Muscle of leg (tissue), 11 donors: ENCODE data around the gene GREM2. TPM values are rescaled to one million over a fixed set of nuclear protein-coding genes. Genes with fewer than 3 reads are reported as not detected.

ENCODE experiments used
- DNase-seq: peaks from one replicate; pipeline ENCODE4 v3.0.0; 2013
- H3K27ac ChIP-seq: one replicate; pipeline ENCODE4 v1.5.1; 2013; ENCODE audit warnings: mild to moderate bottlenecking, low read length, control low read depth
- H3K27me3 ChIP-seq: one replicate; pipeline ENCODE4 v1.6.1; 2013; ENCODE audit warnings: low read length; ENCODE audit not compliant: control insufficient read depth, insufficient read depth
- H3K36me3 ChIP-seq: one replicate; pipeline ENCODE4 v1.6.1; 2013; ENCODE audit warnings: low read length; ENCODE audit not compliant: control insufficient read depth, insufficient read depth
- H3K4me1 ChIP-seq: one replicate; pipeline ENCODE4 v1.6.1; 2013; ENCODE audit warnings: low read length; ENCODE audit not compliant: control insufficient read depth, insufficient read depth
- H3K4me3 ChIP-seq: one replicate; pipeline ENCODE4 v1.5.1; 2013; ENCODE audit warnings: low read length, control low read depth
- H3K9me3 ChIP-seq: replicated peaks from 2 replicates; pipeline ENCODE4 v1.6.1; 2013; ENCODE audit warnings: low read depth, low read length; ENCODE audit not compliant: control insufficient read depth
- WGBS: methylation state at CpG from one replicate; pipeline ENCODE4 v1.1.5; 2013; ENCODE audit warnings: missing lambda C conversion rate; ENCODE audit not compliant: insufficient coverage; 5-methylcytosine and 5-hydroxymethylcytosine counted together
- polyA plus RNA-seq, 8 donors: library from polyadenylated mRNA; unstranded; fragments of 120-200 nt; gene quantifications; one replicate each; pipeline versions ENCODE4 v1.2.1 to v1.2.3, GENCODE V29; 2013; ENCODE audit warnings: inconsistent platforms in 1 of 8, low replicate concordance in 1 of 8; ENCODE audit not compliant: insufficient read length in 8 of 8, insufficient read depth in 1 of 8
- total RNA-seq: library from RNA; stranded (reverse); fragments of 120-200 nt; gene quantifications from one replicate; pipeline ENCODE4 v1.2.4, GENCODE V29; 2013

GREM2 gene
- total and polyA plus RNA-seq, 9 donors, result 2.0 to 8.3 (median 3.2) TPM

DNA sequence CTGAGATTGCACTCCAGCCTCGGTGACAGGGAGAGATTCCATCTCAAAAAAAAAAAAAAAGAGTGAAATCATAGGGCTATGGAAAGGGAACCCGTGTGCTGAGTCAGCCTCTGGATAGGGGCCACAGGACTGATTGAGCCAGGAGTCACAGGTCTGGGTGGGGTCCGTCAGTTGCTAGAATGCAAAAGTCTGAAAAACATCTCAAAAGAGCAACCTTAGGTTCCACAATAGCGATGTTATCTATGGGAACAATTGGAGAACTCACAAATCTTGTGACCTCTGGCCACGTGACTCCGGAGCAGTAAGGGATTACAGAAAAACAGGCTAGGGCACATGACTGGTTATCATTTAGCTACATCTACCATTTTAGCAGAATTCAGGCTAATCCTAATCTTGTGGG is 32.8 kb upstream of the GREM2 start:
- Histone ChIP-seq H3K27ac (no peak overlapping the region), H3K9me3 (no peaks in the 10 kb centered on the region), H3K4me1 (no peaks in the 10 kb centered on the region), H3K27me3 (no peaks in the 10 kb centered on the region), H3K36me3 (no peaks in the 10 kb centered on the region), H3K4me3 (no peak overlapping the region)
- DNase-seq, result no peak
- 24% methylated on average over 2 of the region's 6 CpGs for WGBS

DNA sequence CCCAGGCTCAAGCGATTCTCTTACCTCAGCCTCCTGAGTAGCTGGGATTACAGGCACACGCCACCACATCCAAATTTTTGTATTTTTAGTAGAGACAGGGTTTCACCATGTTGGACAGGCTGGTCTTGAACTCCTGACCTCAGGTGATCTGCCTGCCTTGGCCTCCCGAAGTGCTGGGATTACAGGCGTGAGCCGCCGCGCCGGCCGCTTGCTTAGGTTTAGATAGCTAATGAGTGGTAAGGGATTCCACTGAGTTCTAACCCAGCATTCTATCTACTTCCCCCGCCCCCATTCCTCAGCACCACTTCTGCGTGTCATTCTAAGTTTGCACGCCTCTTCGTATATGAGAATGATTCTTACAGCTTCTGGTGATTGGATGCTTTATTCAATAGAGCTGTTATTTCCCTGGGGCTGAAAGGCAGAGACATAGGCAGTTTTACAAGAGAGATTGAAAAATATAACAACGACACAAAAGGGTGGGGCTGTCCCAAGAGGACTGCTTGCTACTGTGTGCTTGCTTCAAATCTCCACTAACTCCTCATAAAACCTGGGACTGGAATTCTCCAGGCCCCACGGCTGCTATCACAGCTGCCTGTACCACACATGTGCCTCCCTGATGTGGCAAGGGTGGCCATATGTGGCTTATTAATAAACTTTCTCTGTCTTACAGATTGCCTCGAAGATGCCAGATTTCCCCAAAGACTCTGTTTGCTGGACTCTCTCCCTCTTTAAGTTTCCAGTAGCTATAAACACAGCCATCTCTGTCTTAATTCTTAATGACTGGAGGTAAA is 23.7 kb upstream of the GREM2 start:
- Histone ChIP-seq H3K27ac (no peak overlapping the region), H3K4me1 (peaks cover 2% of the 10 kb centered on the region), H3K4me3 (no peak overlapping the region), H3K36me3 (no peaks in the 10 kb centered on the region), H3K9me3 (no peaks in the 10 kb centered on the region), H3K27me3 (no peaks in the 10 kb centered on the region)
- no peak for DNase-seq
- no CpG with 5 or more reads among the region's 16 CpGs for WGBS

DNA sequence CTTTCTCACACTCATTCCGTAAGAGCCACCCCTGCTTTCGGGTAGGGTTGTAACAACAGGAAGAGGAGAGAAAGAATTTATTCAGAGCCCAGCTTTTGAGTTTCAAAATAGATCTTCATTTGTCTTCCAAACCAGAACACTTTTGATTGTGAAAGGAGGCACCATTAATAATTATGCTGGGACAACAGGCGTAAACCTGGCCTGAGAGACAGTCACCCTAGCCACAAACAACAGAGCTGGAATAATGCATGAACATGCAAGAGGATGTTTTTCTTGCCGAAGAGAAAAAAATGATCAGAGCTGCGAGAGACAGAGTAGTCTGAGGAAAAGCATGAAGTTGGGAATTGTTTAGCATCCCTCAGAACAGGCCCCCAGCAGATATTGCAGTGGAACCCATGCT is 18.5 kb upstream of the GREM2 start:
- no peaks in the 10 kb centered on the region for H3K27me3 ChIP-seq
- no peaks in the 10 kb centered on the region for H3K9me3 ChIP-seq
- H3K27ac ChIP-seq, result no peak overlapping the region
- no peak overlapping the region for H3K4me3 ChIP-seq
- no CpG with 5 or more reads among the region's 5 CpGs for WGBS
- no peaks in the 10 kb centered on the region for H3K36me3 ChIP-seq
- no peaks in the 10 kb centered on the region for H3K4me1 ChIP-seq
- DNase-seq, result no peak

DNA sequence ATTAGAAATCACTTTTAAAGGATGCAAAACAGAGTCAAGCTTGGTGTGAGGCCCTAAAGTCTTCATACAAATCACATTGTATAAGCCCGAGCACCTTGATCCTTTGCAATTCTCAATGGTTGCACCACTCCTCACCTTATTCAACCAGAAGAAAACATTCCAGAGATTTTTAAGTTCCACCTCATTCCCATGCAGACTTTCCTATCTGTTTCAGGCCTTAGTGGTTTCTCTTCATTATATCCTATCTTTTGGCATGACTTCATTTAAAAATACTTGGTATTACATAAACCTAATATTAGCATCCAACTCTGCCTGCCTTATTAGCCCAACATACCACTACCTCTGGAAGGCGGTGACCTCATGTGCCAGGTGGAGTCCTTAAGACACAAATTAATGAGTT is 9.3 kb upstream of the GREM2 start:
- DNase-seq, result no peak
- 87% methylated on average over 2 of the region's 2 CpGs for WGBS
- Histone ChIP-seq H3K27me3 (no peaks in the 10 kb centered on the region), H3K9me3 (no peaks in the 10 kb centered on the region), H3K27ac (no peak overlapping the region), H3K4me3 (no peak overlapping the region), H3K36me3 (no peaks in the 10 kb centered on the region), H3K4me1 (peaks cover 2% of the 10 kb centered on the region)

DNA sequence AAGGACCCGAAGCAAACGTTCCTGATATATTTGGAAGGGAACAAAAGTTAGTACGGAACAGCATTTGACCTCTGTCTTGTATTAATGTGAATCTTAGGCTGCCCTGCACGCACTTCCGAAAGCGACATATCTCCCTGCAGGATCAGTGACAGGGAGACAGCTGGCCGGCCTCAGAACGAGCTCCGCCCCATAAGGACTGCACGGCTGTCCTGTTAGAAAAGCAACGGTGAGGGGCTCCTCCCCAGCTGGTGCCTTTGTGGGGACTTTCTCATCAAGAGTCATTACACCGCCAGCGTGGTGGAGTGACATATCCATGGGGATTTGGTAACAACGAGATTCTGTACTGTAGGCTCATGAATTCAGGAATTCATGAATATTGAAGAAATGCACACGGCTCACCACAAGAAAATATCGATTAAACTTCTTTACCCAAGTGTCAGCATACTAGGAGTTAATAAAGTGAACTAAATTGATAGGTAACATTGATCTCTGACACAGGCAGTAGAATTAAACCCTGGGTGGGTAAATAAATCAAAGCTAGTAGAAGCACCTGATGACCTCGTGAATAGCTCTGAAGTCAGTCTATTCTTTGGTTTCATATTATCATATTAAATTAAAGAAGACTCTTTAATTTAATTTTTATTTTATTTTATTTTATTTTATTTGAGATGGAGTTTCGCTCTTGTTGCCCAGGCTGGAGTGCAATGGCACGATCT is 8.1 kb upstream of the GREM2 start:
- peaks cover 2% of the 10 kb centered on the region for H3K4me1 ChIP-seq
- H3K4me3 ChIP-seq, result no peak overlapping the region
- peak; percentile 45 for DNase-seq
- no peaks in the 10 kb centered on the region for H3K9me3 ChIP-seq
- H3K27me3 ChIP-seq, result no peaks in the 10 kb centered on the region
- 39% methylated on average over 9 of the region's 19 CpGs for WGBS
- no peaks in the 10 kb centered on the region for H3K36me3 ChIP-seq
- H3K27ac ChIP-seq, result no peak overlapping the region

DNA sequence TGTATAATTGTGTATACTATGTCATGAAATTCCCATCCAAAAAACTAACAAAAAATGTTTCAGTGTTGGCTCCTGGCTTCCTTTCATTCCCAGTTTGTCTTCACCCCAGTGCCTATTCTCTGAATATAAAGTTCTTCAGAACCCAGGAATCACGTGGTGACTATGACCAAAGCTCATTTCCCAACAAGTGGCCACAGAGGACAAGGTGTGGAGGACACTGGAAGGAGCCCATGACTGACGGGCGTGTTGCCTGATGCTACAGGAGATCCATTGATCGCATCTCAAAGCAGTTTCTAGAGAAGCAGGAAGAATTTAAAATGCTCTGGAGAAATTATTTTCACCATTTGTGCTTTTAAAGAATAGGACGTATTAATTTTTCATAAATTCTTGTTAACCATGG is 7.4 kb upstream of the GREM2 start:
- Histone ChIP-seq H3K9me3 (no peaks in the 10 kb centered on the region), H3K27me3 (no peaks in the 10 kb centered on the region), H3K36me3 (no peaks in the 10 kb centered on the region), H3K4me3 (no peak overlapping the region), H3K27ac (no peak overlapping the region), H3K4me1 (peaks cover 2% of the 10 kb centered on the region)
- WGBS, result no CpG with 5 or more reads among the region's 5 CpGs
- no peak for DNase-seq

DNA sequence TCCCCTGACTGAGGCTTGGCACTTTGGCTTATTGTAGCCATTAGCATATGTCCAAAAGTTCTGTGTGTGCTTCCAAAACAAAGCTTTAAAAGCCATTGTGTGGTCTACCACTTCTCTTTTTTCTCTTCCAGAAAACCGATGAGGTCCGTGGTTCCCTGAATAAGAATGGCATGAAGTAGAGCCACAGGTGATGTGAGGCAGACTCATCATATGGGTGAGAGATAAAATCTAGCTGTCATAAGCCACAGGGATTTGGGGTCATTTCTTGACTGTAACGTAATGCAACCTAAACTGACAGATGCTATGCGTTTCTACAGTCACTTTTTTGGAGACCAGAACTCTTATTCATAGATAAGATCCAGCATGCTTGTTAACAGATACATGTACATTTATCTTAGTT is 7.0 kb upstream of the GREM2 start:
- DNase-seq, result no peak
- WGBS, result no CpG with 5 or more reads among the region's 4 CpGs
- Histone ChIP-seq H3K4me1 (peaks cover 2% of the 10 kb centered on the region), H3K27ac (no peak overlapping the region), H3K4me3 (no peak overlapping the region), H3K36me3 (no peaks in the 10 kb centered on the region), H3K9me3 (no peaks in the 10 kb centered on the region), H3K27me3 (no peaks in the 10 kb centered on the region)

DNA sequence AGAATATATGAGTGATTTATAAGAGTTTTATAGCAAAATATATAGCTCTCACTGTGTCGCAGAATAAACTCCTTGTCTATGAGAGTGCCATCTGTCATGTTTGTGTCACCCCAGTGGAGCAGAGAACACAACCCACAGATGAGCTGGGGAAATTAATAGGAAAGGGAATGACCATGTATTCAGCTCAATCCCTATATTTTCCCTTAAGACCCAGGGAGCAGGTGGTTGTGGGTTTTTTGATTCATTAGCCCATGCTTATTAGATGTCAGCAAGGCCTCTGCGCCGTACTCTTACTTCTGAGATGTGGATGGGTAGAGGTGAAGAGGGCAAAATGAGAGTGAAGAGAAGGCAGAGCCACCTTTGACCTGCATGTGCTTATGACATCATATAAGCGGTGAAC is 4.1 kb upstream of the GREM2 start:
- WGBS, result 83% methylated on average over 3 of the region's 4 CpGs
- peaks cover 10% of the 10 kb centered on the region for H3K27me3 ChIP-seq
- H3K9me3 ChIP-seq, result no peaks in the 10 kb centered on the region
- DNase-seq, result no peak
- H3K4me1 ChIP-seq, result peaks cover 5% of the 10 kb centered on the region
- H3K4me3 ChIP-seq, result no peak overlapping the region
- H3K27ac ChIP-seq, result no peak overlapping the region
- no peaks in the 10 kb centered on the region for H3K36me3 ChIP-seq

DNA sequence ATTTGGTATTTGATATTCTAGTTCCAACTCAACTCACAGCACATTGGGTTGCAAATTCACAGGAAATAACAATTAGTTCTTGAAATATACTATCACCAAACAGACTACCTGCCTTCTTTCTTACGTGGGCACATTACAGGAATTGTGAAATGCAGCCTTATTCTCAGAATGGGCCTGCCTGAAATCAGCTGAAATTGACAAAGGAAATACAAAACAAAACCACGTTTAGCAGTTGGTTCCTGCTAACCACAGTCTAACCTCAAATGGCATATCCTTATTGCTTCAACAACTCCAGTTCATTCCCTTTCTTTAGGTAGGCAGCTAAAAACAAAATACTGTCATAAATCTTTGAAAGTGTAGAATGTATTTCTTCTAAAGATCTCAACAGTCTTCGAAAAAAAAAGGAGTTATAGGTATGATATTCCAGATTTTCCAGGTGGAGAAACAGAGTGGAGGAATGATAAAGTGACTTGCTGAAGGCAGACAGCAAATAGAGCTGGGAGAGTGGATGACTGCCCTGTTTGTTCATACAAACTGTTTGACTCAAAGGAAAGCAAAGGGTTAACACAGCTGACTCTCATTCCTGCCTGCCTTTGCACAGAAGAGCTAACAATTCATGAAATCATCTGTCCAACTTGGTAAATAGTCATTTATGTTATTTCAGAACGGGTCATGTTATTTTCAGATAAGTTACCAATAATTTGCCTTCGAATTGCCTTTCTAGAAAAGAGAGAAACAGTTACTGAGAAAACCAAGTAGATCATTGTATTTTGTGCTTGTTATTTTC is 1.6 kb upstream of the GREM2 start:
- no peak for DNase-seq
- Histone ChIP-seq H3K36me3 (no peaks in the 10 kb centered on the region), H3K27ac (no peak overlapping the region), H3K27me3 (peaks cover 14% of the 10 kb centered on the region), H3K9me3 (no peaks in the 10 kb centered on the region), H3K4me3 (no peak overlapping the region), H3K4me1 (peaks cover 2% of the 10 kb centered on the region)
- 60% methylated on average over 2 of the region's 5 CpGs for WGBS

DNA sequence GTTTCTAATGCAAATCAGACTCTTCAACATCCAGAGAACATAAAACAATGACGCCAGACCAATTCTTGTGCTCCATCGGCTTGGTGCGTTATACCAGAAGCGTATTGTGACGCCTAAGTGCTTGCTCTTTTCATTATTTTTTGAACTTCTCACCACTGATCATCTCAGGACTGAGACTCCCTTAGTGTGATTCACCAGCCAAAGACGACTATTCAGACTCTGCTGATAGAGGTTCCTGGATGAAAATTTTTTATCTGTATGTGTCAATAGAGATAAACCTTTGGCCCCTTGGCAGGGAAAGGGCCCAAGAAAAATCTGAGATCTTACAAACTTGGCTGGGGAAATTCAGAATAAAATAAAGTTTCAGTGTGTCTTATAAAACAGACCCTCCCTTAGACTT is 856 bp upstream of the GREM2 start:
- H3K4me1 ChIP-seq, result peaks cover 2% of the 10 kb centered on the region
- H3K27ac ChIP-seq, result no peak overlapping the region
- no peak overlapping the region for H3K4me3 ChIP-seq
- H3K36me3 ChIP-seq, result no peaks in the 10 kb centered on the region
- H3K9me3 ChIP-seq, result no peaks in the 10 kb centered on the region
- WGBS, result 70% methylated on average over 5 of the region's 6 CpGs
- H3K27me3 ChIP-seq, result peaks cover 14% of the 10 kb centered on the region
- no peak for DNase-seq
